GM19025 (cell line): ENCODE data around the gene NDRG2.
"Not testable (repeated sequence)": the region's sequence is repeated elsewhere in the genome, so short reads cannot be mapped to it uniquely, and the experiment has no call there.

ENCODE experiments used
- ATAC-seq: cut with Tn5 transposase; IDR thresholded peaks from one replicate; pipeline ENCODE4 v1.9.1; 2021; ENCODE audit warnings: mild to moderate bottlenecking, low read depth, moderate library complexity; ENCODE audit not compliant: unreplicated experiment

NDRG2 gene

GRCh38 chr14:21016413-21017190 lies 8.3 kb downstream of the NDRG2 start:
- no peak for ATAC-seq

GRCh38 chr14:21015312-21015711 lies 9.5 kb downstream of the NDRG2 start:
- ATAC-seq: no peak

GRCh38 chr14:21014761-21015190 lies 10.1 kb downstream of the NDRG2 start:
- no peak for ATAC-seq

- ATAC-seq: no peak
Measured at GRCh38 chr14:21011136-21011535, 13.7 kb downstream of the NDRG2 start.

- ATAC-seq: not testable (repeated sequence)
Measured at GRCh38 chr14:21009721-21010120, 15.1 kb downstream of the NDRG2 start.

GRCh38 chr14:21003788-21004346 lies 21.0 kb downstream of the NDRG2 start:
- no peak for ATAC-seq

GRCh38 chr14:21001218-21001617 lies 23.6 kb downstream of the NDRG2 start:
- ATAC-seq: no peak

- ATAC-seq: no peak
Measured at GRCh38 chr14:20999591-20999990, 25.3 kb downstream of the NDRG2 start.

- no peak for ATAC-seq
Measured at GRCh38 chr14:20998674-20999366, 26.0 kb downstream of the NDRG2 start, which contains the start of gene SLC39A2. Gene SLC39A2, plus strand, starts transcription at chr14:20999293. Its CDS starts 154 bp downstream, at chr14:20999447.

GRCh38 chr14:20998139-20998538 lies 26.7 kb downstream of the NDRG2 start:
- no peak for ATAC-seq

GRCh38 chr14:20997564-20997963 lies 27.3 kb downstream of the NDRG2 start:
- ATAC-seq: no peak

GRCh38 chr14:20997115-20997514 lies 27.7 kb downstream of the NDRG2 start:
- no peak for ATAC-seq

GRCh38 chr14:20996521-20996920 lies 28.3 kb downstream of the NDRG2 start:
- ATAC-seq: no peak

- peak; percentile 95 for ATAC-seq
Measured at GRCh38 chr14:20989787-20990600, 34.9 kb downstream of the NDRG2 start, which contains the start of gene METTL17. Gene METTL17, plus strand, starts transcription at chr14:20989980. Its CDS starts 23 bp downstream, at chr14:20990003.

- no peak for ATAC-seq
Measured at GRCh38 chr14:20989471-20989786, 35.4 kb downstream of the NDRG2 start.

GRCh38 chr14:20988717-20989470 lies 36.0 kb downstream of the NDRG2 start:
- no peak for ATAC-seq

GRCh38 chr14:20986811-20987210 lies 38.0 kb downstream of the NDRG2 start:
- ATAC-seq: no peak

GRCh38 chr14:20985650-20986049 lies 39.2 kb downstream of the NDRG2 start:
- not testable (repeated sequence) for ATAC-seq

- no peak for ATAC-seq
Measured at GRCh38 chr14:20982646-20983369, 42.1 kb downstream of the NDRG2 start.
